ENCODE measurements around the gene SYCE3.

Gene SYCE3

GRCh38 chr22:50502096-50502495 lies 60.6 kb downstream of the SYCE3 start:
- Histone ChIP-seq H3K4me3 (ENCODE audit: low read length) (no peak overlapping the region), H3K27me3 (ENCODE audit: control insufficient read depth, insufficient read depth, low read length) (no peaks in the 10 kb centered on the region), H3K9me3 (ENCODE audit: control insufficient read depth, insufficient read depth, low read length) (no peaks in the 10 kb centered on the region), H3K4me1 (ENCODE audit: control insufficient read depth, insufficient read depth, low read length) (peaks cover 2% of the 10 kb centered on the region), H3K27ac (ENCODE audit: low read length) (no peak overlapping the region), H3K36me3 (ENCODE audit: control insufficient read depth, insufficient read depth, low read length) (peaks cover 6% of the 10 kb centered on the region; the same call in 1 of the 2 replicates)
- DNase-seq (ENCODE audit: low read depth, low spot score) = no peak
- WGBS (ENCODE audit: insufficient coverage, insufficient read length) = no CpG with 5 or more reads among the region's 6 CpGs
